Measurements from ENCODE around the gene ACADVL.
A peak's percentile ranks its signal among the peaks of the same experiment; 100 is the strongest.

ACADVL gene

DNA sequence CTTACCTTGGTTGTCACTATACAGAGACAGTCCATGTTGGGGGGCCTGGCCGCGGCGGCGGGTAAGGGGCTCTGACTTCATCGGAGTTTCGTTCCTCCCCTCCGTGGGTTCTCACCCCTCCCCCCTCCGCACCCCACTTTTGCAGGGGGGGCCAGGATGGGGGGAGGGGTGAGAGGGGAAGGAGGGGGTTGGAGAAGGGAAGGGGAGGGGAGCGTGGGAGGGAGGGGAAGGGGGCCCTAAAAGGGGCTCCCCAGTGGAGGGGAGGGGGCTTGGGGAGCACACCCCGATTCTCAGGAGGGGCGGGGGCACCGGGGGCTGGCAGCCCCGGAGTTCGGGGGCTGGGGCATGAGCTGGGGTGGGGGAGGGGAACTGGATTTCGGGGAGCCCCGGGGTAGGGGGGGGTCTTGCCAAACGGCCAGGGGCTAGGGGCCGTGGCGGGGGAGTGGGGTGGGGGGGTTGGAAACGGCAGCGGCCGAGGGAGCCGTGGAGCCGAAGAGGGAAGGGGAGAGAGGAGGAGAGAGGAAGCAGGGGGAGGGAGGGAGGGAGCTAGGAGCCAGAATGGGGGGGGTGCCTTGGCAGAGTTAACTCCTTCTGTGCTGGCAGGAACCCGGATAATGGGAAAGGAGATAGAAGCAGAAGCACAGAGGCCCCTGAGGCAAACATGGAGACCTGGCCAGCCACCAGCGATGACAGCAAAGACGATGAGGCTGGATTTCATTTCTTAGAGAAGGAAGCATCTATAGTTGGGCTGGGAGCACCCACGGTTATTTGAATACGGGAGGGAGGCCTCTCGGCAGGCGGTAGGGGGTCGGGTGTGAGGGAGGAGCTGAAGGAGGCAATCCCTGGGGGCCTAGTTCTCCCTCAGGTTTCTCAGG is 2.4 kb upstream of the ACADVL start:
- Mint-ChIP-seq H3K27ac (peak overlapping the region; percentile 75), H3K4me1 (ENCODE audit: low read depth) (peaks cover 64% of the 10 kb centered on the region)

DNA sequence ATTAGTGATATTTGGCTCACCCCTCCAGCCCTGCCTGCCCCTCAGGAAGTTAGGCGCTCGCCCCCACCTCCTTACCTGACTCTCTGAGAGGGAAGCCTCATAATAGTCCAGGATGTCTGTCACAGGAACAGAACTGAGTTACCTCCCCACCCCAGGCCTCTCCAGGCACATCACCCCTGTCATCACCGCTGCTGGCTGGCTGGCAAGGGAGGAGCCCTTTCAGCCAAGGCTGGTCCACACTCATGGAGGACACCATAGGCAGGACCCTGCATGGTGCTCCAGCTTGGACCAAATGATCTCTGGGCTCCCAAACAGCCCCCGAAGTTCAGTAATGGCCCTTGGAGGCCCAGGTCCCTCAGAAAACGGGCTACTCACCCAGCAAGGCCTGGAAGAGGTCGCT is 1.6 kb upstream of the ACADVL start:
- DNase-seq (ENCODE audit: low spot score): no peak
- H3K27me3 Mint-ChIP-seq (ENCODE audit: low read depth): peaks cover 4% of the 10 kb centered on the region
- no peaks in the 10 kb centered on the region for H3K9me3 Mint-ChIP-seq
- peak overlapping the region; percentile 91 for H3K4me3 Mint-ChIP-seq
- peaks cover 64% of the 10 kb centered on the region for H3K4me1 Mint-ChIP-seq (ENCODE audit: low read depth)
- peaks cover 12% of the 10 kb centered on the region for H3K36me3 Mint-ChIP-seq (ENCODE audit: low read depth)
- peak overlapping the region; percentile 49 for H3K27ac Mint-ChIP-seq

More for the DNA sequence above, 2.4 kb upstream of the ACADVL start:
- Mint-ChIP-seq H3K9me3 (no peaks in the 10 kb centered on the region), H3K27me3 (ENCODE audit: low read depth) (peaks cover 6% of the 10 kb centered on the region), H3K36me3 (ENCODE audit: low read depth) (peaks cover 8% of the 10 kb centered on the region), H3K4me3 (peak overlapping the region; percentile 91)
- DNase-seq (ENCODE audit: low spot score): no peak

DNA sequence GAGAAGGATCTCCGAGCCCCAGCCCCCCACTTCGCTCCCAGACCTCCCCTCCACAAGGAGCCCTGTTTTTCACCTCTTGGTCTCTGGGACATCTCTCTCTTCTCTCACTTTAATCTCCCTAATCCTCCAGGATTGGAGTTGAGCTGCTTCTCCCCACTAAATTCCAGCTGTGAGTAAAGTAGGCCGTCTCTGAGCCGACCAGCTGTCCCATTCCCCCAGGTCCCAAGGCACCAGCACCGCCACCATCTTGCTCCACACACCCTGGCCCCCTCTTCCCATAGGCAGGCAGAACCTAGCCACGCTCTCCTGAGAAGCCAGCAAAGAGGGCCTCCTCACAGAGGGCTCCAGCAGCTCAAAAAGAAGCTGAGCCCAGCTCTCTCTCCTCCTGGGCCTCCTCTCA is 980 bp upstream of the ACADVL start:
- DNase-seq (ENCODE audit: low spot score): no peak
- Mint-ChIP-seq H3K4me3 (peak overlapping the region; percentile 91), H3K36me3 (ENCODE audit: low read depth) (peaks cover 18% of the 10 kb centered on the region), H3K27me3 (ENCODE audit: low read depth) (no peaks in the 10 kb centered on the region), H3K27ac (peak overlapping the region; percentile 62), H3K9me3 (no peaks in the 10 kb centered on the region), H3K4me1 (ENCODE audit: low read depth) (peaks cover 59% of the 10 kb centered on the region)

DNA sequence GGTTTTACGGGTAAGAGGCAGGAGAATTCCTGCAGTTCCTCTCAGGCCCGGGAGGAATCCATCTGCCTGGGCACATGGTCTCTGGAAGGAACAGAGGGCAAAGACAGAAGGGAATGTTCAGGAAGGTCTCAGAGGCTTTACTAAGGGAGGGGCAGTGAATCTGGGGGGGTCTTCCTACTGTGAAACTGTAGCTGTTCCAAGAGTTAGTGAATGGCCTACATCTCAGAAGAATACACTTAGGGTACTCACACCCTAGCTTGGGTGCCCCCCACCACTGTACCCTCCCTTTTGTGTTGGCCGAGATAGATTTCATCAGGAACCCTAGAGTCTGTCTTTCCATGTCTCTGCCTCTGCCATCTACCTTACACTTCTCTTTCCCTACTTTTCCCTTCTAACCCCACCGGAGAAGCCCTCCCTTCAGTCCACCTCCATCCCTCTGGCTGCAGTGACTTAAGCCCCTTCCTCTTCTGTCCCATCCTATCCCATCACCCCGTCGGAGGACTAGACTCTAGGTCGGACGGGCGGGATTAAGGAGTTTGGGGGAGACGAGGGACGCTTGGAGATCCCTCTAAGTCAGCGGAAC is 418 bp upstream of the ACADVL start:
- H3K4me3 Mint-ChIP-seq: peak overlapping the region; percentile 91
- no peaks in the 10 kb centered on the region for H3K27me3 Mint-ChIP-seq (ENCODE audit: low read depth)
- peak overlapping the region; percentile 91 for H3K27ac Mint-ChIP-seq
- no peak for DNase-seq (ENCODE audit: low spot score)
- H3K36me3 Mint-ChIP-seq (ENCODE audit: low read depth): peaks cover 23% of the 10 kb centered on the region
- peaks cover 55% of the 10 kb centered on the region for H3K4me1 Mint-ChIP-seq (ENCODE audit: low read depth)
- no peaks in the 10 kb centered on the region for H3K9me3 Mint-ChIP-seq

DNA sequence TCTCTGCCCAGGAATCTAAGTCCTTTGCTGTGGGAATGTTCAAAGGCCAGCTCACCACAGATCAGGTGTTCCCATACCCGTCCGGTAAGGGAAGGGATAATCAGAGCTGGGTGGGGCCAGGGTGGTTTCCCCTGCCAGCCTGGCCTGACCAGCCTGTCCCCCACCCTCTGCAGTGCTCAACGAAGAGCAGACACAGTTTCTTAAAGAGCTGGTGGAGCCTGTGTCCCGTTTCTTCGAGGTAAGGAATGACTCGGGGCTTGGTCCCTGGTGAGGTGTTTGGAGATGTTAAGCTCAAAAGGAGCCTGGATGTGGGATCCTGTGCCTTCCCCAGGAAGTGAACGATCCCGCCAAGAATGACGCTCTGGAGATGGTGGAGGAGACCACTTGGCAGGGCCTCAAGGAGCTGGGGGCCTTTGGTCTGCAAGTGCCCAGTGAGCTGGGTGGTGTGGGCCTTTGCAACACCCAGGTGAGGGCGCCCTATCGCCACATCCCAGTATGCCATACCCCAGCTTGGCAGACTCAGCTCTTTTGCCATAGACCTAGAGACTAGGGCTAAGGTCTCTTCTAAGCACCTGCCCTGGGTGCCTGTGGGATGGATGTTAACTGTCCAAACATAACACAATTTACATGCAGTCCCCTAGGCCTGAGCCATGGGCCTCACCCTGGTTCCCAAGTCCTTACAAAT is 997 bp downstream of the ACADVL start:
- peaks cover 44% of the 10 kb centered on the region for H3K4me1 Mint-ChIP-seq (ENCODE audit: low read depth)
- H3K9me3 Mint-ChIP-seq: no peaks in the 10 kb centered on the region
- H3K27me3 Mint-ChIP-seq (ENCODE audit: low read depth): no peaks in the 10 kb centered on the region
- peak overlapping the region; percentile 86 for H3K27ac Mint-ChIP-seq
- H3K4me3 Mint-ChIP-seq: peak overlapping the region; percentile 91
- DNase-seq (ENCODE audit: low spot score): peak; percentile 54
- peaks cover 26% of the 10 kb centered on the region for H3K36me3 Mint-ChIP-seq (ENCODE audit: low read depth)

DNA sequence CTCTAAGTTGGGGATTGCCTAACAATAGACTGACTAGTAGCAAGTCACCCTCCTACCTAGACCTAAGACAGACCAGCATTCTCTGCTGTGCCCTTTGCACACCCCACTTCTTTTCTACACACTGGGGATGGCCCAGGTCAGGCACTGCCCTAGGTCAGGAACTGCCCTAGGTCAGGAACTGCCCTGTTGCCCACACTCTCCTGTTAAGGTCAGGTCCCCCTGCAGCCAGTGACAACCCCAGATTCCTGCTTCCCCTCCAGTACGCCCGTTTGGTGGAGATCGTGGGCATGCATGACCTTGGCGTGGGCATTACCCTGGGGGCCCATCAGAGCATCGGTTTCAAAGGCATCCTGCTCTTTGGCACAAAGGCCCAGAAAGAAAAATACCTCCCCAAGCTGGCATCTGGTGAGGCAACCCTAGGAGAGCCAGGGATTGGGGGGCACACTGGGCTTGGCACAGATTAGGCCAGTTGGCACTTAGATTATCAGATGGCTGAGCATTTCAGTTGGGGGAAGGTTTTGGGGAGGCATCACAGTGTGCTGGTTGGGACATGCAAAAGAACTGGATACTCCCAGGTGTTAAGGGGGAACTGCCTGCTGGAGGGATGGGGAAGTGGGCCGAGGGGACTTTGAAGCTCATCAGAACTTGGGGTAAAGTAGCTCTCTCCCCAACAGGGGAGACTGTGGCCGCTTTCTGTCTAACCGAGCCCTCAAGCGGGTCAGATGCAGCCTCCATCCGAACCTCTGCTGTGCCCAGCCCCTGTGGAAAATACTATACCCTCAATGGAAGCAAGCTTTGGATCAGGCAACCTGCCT is 1.7 kb downstream of the ACADVL start:
- peaks cover 37% of the 10 kb centered on the region for H3K4me1 Mint-ChIP-seq (ENCODE audit: low read depth)

DNA sequence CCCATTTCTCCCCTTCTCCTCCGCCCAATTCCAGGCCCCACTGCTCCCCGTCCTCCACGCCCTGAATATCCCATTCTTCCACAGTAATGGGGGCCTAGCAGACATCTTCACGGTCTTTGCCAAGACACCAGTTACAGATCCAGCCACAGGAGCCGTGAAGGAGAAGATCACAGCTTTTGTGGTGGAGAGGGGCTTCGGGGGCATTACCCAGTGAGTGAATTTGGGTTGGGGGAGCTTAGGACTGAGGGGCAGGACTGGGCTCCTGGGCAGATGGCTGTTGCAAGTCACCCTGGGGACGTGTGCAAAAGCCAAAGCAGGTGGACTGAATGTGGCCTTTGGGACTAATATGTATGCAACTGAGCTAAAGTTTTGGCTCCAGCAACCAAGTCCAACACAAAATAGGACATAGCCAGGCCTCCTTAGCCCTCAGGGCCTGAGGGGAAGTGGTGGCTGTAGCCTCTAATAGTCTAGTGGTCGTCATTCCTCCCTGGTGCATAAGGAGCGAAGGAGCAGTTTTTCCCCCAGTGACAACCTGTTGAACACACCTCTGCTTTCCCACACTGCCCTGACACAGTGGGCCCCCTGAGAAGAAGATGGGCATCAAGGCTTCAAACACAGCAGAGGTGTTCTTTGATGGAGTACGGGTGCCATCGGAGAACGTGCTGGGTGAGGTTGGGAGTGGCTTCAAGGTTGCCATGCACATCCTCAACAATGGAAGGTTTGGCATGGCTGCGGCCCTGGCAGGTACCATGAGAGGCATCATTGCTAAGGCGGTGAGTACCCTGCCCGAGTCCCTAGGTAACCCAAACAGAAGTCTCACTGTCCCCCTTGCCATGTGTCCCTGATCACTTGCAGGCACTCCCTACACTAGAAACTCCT is 2.6 kb downstream of the ACADVL start:
- DNase-seq (ENCODE audit: low spot score): no peak
- no peaks in the 10 kb centered on the region for H3K9me3 Mint-ChIP-seq
- H3K27ac Mint-ChIP-seq: no peak overlapping the region
- H3K4me1 Mint-ChIP-seq (ENCODE audit: low read depth): peaks cover 33% of the 10 kb centered on the region
- no peak overlapping the region for H3K4me3 Mint-ChIP-seq
- no peaks in the 10 kb centered on the region for H3K27me3 Mint-ChIP-seq (ENCODE audit: low read depth)
- H3K36me3 Mint-ChIP-seq (ENCODE audit: low read depth): peaks cover 29% of the 10 kb centered on the region

More for the DNA sequence above, 1.7 kb downstream of the ACADVL start:
- DNase-seq (ENCODE audit: low spot score): no peak
- H3K27me3 Mint-ChIP-seq (ENCODE audit: low read depth): no peaks in the 10 kb centered on the region
- H3K9me3 Mint-ChIP-seq: no peaks in the 10 kb centered on the region
- H3K4me3 Mint-ChIP-seq: peak overlapping the region; percentile 91
- peaks cover 29% of the 10 kb centered on the region for H3K36me3 Mint-ChIP-seq (ENCODE audit: low read depth)
- H3K27ac Mint-ChIP-seq: peak overlapping the region; percentile 86

DNA sequence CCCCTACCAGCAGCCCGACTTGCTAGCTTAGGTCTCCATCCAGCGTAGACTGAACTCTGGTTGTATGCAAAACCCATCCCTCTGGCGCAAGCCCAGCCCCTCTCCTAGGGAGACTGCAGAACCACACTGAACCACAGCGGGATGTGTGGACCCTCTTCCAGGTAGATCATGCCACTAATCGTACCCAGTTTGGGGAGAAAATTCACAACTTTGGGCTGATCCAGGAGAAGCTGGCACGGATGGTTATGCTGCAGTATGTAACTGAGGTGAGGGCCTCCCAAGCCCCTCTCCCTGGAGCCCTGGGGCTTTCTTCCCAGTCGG is 3.2 kb downstream of the ACADVL start:
- H3K27ac Mint-ChIP-seq: no peak overlapping the region
- no peak for DNase-seq (ENCODE audit: low spot score)
- H3K27me3 Mint-ChIP-seq (ENCODE audit: low read depth): no peaks in the 10 kb centered on the region
- H3K4me3 Mint-ChIP-seq: no peak overlapping the region
- H3K4me1 Mint-ChIP-seq (ENCODE audit: low read depth): peaks cover 29% of the 10 kb centered on the region
- H3K36me3 Mint-ChIP-seq (ENCODE audit: low read depth): peaks cover 30% of the 10 kb centered on the region
- no peaks in the 10 kb centered on the region for H3K9me3 Mint-ChIP-seq

DNA sequence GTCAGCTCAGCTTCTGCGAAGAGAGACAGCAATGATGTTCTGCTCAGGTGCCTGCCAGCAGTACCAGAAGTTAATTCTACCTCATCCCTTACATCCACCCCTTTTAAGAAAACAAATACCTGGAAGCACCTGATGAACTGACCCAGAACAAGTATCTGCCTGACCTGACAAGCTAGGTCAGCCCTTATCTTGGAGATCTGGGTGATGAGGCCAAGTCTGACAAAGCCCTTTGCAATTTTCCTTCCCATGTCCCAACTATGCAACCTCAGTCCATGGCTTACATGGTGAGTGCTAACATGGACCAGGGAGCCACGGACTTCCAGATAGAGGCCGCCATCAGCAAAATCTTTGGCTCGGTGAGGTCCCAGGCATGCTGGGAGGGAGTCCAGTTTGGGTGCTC is 3.6 kb downstream of the ACADVL start:
- Mint-ChIP-seq H3K4me1 (ENCODE audit: low read depth) (peaks cover 27% of the 10 kb centered on the region), H3K9me3 (no peaks in the 10 kb centered on the region), H3K36me3 (ENCODE audit: low read depth) (peaks cover 34% of the 10 kb centered on the region), H3K27me3 (ENCODE audit: low read depth) (no peaks in the 10 kb centered on the region), H3K4me3 (no peak overlapping the region), H3K27ac (no peak overlapping the region)
- DNase-seq (ENCODE audit: low spot score): no peak

DNA sequence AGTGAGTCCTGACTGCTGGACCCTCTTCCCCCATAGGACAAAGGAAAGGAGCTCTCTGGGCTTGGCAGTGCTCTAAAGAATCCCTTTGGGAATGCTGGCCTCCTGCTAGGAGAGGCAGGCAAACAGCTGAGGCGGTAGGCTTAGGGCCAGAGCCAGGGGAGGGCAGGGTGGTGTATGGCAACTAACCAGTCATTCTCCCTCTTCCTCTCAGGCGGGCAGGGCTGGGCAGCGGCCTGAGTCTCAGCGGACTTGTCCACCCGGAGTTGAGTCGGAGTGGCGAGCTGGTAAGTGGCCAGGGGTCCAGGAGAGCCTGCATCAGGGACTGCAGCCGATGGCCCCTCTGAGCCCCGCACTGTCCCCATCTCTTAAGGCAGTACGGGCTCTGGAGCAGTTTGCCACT is 4.4 kb downstream of the ACADVL start:
- DNase-seq (ENCODE audit: low spot score): no peak
- Mint-ChIP-seq H3K27ac (no peak overlapping the region), H3K4me3 (no peak overlapping the region), H3K27me3 (ENCODE audit: low read depth) (no peaks in the 10 kb centered on the region), H3K36me3 (ENCODE audit: low read depth) (peaks cover 39% of the 10 kb centered on the region), H3K9me3 (no peaks in the 10 kb centered on the region), H3K4me1 (ENCODE audit: low read depth) (peaks cover 21% of the 10 kb centered on the region)

DNA sequence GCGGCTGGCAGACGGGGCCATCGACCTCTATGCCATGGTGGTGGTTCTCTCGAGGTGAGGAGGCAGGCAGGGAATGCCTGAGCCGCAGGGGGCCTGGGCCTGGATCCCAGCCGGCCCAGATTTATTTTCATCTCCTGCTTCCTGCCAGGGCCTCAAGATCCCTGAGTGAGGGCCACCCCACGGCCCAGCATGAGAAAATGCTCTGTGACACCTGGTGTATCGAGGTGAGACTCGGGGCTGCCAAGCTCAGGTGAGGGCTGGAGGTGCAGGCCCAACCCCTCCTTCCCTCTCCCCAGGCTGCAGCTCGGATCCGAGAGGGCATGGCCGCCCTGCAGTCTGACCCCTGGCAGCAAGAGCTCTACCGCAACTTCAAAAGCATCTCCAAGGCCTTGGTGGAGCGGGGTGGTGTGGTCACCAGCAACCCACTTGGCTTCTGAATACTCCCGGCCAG is 4.9 kb downstream of the ACADVL start:
- Mint-ChIP-seq H3K27me3 (ENCODE audit: low read depth) (no peaks in the 10 kb centered on the region), H3K9me3 (no peaks in the 10 kb centered on the region), H3K27ac (no peak overlapping the region), H3K4me3 (no peak overlapping the region), H3K4me1 (ENCODE audit: low read depth) (peaks cover 17% of the 10 kb centered on the region), H3K36me3 (ENCODE audit: low read depth) (peaks cover 42% of the 10 kb centered on the region)
- no peak for DNase-seq (ENCODE audit: low spot score)

DNA sequence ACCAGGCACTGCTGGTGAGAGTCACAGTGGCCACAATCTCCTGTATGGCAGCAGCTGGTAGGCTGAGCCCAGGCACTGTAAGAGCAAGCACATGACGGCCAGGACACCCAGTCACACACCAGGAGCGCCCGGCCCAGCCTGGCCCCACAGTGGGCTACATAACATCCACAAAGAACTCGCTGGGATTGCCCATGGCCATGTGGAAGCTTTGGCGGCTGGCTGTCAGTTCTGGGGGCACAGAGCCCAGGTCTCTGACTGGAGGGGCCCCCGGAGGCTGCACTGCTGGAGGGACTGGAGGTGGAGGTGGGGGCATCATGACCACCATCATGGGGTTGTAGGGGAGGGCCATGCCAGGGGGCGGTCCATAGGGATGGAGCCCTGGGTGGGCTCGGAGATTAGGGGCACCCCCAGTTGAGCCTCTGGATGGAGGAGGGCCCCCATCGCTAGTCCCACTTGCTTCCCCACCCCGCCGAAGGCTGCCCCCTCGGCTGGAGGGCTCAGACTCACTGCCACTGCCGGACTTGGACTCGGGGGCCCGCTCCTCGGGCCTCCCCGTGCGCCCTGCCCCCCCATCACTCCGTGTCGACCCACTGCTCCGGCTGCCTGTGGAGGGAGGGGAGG is 6.1 kb downstream of the ACADVL start:
- Mint-ChIP-seq H3K27ac (no peak overlapping the region), H3K4me1 (ENCODE audit: low read depth) (peaks cover 11% of the 10 kb centered on the region), H3K27me3 (ENCODE audit: low read depth) (no peaks in the 10 kb centered on the region), H3K36me3 (ENCODE audit: low read depth) (peaks cover 43% of the 10 kb centered on the region), H3K4me3 (no peak overlapping the region), H3K9me3 (no peaks in the 10 kb centered on the region)
- no peak for DNase-seq (ENCODE audit: low spot score)

Data from T-helper 2 cell treated with Interferon-gamma antibody and Interleukin-4, amounts not matched to agents 5 μg/mL and 100 μg/mL, for 36 hours (primary cell).